NCI-H146 treated with DMSO at 0.1 percent for 48 hours (cell line): ENCODE data around the gene DSN1.
A peak's percentile ranks its signal among the peaks of the same experiment; 100 is the strongest.

Experiments used
- DNase-seq: peaks from one replicate; lab custom pipeline; 2025; ENCODE audit not compliant: unreplicated experiment; lab: John Stamatoyannopoulos, UW

DSN1 gene

DNA sequence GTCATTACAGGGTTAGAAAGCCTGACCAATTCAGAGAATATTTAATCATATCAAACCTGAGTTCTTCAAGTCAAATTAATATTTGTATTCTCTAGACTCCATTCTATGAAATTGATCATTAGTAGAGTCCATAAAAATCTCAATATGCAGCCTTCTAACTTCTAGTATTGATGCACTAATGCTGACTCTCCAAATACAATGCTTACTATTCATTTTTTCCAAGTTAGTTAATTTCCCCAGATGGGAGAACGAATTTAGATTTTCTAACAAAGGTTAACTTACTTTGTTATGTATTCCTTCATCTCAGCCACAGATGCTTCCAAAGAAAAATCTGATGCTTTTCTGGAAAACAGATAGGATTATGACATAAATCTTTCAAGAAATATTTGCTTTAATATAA is 15.3 kb downstream of the DSN1 start:
- DNase-seq, result no peak

DNA sequence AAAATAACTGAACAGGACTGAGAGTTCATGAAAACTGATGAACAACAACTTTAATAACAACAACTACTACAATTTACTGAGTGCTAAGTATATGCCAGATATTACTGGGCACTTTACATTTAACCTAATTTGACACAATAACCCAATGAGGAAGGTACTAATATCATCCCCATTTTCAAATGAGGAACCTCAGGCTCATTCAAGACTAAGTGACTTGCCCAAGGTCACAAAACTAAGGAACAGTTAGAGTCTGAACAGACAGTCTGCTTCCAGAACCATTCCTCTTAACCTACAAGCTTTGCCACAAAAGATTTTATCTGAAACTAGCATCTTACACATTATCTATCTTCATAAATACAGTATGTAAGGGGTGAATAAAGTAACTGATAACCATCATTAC is 17.1 kb downstream of the DSN1 start:
- DNase-seq, result no peak

DNA sequence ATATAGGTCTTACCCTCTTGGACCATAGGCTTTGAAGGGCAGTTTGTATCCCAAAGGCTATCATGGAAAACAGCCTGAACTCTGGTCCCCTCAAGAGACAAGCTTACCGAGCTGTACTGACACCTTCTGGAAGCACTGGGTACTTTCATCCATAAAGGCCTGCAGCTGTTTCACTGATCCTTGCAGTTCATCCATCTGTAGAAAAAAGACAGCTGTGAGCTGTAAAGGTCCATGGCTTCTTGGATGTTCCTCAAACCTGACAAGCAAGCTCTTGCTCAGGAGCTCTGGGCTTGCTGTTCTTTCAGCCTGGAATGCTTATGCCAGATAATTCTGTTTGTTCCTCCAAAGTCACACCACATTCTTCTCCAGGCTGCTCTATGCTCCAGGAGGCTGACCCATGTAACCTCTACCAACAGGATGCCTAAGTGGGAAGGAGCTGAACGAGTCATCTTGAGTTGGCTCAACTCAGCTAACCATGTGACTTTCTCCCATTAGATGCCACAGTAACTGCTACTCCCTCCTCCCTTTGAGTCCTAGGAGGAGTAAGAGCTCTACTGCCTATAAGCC is 18.8 kb downstream of the DSN1 start:
- peak; percentile 16 for DNase-seq

DNA sequence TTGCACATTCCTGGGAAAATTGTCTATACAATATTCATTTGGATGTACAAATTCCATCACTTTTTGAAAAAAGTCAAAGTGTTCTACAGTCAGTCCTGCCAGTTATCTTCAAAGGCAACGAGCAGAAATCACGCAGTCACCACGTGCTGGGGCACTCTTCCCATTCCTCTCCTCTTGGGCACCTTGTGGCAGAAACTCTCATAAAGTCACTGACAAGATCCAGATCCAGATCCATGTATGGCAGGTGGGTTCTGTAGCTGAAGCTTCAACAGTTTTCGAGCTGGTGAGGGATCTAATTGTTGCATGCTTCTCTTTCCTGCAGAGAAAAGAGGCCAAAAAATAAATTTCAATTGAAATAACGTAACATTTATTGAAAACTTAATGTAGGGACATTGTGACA is 21.0 kb downstream of the DSN1 start:
- no peak for DNase-seq

DNA sequence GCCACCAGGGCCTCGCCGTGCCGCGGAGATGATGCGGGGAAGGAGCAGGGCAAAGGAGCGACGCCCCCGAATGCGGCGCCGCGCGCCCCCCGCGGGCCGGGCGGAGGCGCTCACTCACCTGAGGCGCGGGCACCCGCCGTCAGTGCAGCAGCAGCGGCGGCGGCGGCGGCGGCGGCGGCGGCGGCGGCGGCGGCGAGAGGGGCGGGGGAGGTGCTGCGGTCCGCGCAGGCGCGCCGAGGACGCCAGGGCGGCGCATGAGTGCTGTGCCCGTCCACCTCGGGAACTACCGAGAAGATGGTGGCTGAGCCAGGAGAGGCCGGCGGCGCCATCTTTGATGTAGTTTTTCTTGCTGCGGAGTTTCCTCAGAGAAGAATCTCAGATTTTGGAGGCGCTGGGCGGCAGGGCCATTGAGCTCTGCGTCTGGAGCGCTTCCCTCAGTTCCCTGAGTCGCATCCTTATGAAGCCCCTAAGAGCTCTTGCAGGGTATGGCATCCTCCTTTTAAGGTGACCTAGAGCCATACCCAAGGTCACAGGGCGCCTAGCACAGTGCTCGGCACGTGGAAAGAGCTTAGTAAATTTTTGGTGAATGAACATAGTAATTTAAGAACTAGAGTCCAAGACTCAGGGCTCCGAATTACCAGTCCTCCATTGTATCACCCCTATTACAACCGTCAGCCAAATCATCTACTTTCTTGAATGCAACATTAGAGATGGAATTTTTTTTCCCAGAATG is 27.5 kb downstream of the DSN1 start, which contains the start of gene NDRG3:
Gene NDRG3 (minus strand): TSS at position 164 of the 733 bp plus-strand sequence. CDS start 24,355 bp downstream, outside the sequence.
- peak; percentile 90 for DNase-seq

DNA sequence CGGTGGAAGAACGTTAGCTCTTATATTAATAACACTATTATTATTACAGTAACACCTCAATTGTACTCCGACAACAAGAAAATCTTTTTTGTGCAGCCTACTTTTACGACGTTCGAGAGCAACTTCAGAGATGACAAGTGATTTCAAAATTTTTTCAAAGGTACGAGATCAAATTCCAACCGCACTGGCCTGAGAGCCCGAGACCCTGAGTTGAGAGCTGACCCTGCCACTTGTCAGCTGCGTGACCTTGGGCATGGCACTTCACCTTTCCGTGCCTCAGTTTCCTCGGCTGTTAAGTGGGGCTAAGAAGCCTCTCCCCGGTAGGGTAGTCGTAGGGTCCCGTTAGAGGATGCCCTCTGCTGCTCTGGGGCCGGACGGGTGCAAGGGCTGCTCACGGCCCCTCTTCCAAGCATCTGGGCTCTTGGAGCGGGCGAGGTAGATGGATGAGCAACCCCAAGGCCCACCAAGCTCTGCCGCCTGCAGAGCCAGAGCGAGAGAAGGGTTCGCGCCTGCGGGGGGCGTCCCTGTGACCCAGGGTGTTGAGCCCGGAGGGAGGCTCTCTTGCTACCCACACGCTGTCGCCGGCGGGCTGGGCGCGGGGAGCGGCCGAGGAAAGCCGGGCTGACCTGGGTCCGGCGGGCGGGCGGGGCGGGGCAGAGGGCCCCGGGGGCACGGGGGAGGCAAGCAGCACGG is 28.2 kb downstream of the DSN1 start:
- no peak for DNase-seq

DNA sequence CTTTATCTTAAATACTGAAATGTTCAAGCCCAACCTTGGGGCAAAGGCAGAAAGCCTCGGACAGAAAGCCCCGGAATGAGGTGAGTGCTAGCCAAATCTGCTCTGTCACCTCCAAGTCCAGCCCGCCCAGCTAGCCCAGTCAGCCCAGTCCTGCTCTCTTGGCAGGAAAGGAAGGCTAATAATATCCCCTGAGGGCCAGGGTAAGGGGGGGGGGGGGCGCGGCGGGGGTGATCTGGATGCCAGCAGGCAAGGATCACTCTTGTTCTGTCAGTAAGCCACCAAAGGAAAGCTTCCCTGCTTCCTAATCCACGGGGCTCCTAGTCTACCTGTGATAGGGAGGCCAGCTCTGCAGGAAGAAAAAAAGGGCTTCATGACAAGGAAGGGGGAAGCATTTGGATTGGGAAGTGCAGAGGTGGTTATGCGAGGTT is 28.8 kb downstream of the DSN1 start:
- DNase-seq, result no peak

DNA sequence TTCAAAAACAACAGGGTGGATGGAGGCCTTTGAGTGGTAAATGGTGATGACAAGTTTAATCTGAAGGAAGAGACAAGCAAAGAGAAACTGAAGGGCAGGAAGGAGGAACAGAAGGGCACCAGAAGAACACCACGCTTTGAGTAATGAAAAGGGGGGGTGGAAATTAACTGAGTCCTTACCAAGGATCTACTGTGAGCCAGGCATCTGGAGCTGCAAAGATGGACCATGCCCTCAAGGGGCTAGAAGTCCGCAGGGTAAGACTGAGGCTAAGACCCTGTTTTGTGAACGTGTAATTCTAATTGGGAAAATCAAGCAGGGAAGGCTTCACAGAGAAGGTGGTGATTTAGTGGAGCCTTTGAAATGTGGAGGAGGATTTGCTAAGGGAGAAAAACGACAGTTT is 29.3 kb downstream of the DSN1 start:
- no peak for DNase-seq

DNA sequence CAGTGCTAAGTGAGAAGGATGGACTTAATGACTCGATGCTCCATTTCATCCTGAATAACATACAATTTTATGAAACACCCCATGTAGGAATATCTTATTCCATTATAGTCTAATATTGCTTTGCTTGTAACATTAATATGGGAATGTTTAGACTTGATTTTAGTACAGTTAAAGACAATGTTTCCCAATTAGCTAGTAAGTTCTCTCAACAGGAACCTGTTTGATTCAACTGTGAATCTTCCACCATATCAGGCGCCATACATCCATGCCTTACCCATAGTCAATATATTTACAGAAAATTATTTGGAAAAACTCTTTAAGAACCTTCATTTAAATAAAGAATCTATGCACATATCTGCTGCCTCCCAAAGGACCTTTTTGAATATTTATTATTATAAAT is 31.0 kb downstream of the DSN1 start:
- DNase-seq, result no peak

DNA sequence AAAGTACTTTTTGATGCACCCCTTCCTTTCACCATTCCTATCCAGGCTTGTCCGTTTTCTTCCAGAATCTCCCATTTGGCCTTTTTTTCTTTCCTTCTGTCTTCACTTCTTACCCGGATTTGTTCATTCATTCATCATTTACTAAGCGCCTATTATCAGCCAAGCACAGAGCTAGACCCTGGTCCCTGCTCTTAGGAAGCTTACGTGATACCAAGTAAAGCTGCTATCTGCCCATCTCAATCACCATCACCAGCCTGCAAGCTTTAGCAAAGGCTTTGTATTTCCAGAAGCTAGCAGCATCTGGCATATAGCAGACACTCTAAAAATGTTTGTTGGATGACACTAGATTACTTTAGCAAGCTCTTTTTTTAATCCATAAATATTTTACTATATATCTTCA is 32.5 kb downstream of the DSN1 start:
- no peak for DNase-seq

DNA sequence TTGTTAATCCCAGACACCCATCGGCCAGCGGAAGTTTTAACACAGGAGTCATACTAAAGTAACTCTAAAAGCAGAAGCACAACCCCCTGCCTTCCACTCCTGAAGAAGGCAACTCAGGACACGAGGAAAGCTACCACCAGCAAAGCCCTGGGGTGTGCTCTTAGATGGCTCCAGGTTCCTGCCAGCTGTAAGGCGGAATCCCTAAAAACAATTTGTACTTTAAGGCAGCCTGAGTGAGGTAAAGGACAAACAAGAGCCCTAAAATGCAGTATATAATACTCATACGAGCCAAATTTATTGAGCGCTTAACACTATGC is 36.4 kb downstream of the DSN1 start:
- no peak for DNase-seq

DNA sequence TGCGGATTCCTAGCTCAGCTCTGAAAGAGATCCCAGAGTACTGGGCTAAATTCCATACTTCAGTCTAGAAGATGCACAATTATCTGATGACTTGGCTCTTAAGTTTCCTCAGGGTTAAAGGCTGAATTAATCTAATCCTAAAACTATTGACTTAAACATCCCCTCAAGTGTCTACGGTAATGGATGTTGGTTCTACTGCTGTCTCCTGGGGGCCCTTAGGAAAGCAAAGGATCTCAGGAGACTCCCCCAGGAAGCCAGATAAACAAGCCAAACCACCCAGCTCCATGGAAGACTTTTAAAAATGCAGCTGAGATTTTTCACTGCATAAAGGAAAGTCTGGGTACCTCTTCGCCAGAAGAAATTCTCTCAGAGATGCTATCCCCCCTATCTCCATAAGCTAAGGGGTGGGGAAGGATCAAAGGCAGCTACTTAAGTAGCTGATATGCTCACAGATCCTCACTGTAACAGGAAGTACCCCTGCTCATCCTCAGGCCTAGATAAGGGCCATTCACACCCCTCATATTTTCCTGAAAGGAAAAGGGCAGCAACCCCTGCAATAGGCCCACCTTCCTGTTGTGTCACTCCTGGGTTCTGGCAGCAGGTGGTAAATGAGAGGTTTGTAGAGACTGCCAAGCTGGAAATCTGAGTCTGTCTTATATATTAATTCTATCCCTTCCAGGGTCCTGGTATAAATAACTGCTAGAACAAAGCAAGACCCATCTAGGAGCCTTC is 36.9 kb downstream of the DSN1 start:
- DNase-seq, result no peak

DNA sequence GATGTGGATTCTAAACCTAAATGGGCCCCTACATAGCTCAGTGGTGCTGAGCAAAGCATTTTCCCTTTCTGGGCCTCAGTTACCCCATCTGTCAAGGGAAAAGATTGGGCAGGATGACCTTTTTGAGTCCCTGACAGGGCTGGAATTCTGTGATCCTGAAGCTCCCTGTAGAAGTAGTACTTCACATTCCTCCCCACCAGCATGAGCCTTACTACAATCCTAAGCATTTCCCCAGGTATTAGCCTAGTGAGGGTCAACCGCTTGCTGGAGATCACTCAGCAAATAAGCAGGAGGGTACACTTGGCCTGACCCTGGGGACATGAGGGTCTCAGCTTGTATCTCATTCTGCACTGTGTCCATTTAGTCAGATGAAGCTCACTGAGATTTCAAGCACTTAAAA is 41.1 kb downstream of the DSN1 start:
- DNase-seq, result no peak

DNA sequence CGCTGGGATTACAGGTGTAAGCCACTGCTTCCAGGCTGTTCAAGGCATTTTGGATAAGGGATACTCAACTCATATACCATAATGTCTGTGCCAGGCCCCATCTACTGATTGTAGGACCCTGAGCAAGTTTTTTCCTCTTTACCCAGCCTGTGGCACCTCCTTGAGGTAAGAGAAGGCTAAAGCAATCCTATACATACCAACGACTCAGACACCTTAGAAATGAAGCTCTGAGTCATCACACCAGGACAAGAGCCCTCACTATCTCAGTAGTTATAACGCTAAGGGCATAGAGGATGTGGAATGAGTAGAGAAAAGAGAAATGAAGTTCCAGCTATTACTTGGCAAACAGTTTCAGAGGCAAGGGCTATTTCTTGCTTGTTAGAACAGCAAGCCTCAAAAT is 44.6 kb downstream of the DSN1 start:
- DNase-seq, result no peak

DNA sequence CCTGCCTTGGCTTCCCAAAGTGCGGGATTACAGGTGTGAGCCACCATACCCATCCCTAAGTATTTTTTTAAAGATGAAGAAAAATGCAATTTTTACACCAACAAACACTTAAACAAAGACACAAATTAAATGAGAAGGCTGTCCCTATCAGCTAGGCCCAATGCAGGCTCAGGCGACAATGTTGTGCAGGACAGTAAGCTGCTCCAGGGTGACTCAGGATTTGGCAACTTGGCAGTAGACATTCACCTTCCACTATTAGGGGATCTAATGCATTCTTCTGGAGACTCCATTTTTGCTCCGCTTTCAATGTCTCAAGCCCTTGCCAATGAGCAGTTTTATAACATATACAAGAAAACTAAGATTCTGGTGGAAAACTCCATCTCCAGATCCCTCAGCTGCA is 47.4 kb downstream of the DSN1 start:
- DNase-seq, result no peak

DNA sequence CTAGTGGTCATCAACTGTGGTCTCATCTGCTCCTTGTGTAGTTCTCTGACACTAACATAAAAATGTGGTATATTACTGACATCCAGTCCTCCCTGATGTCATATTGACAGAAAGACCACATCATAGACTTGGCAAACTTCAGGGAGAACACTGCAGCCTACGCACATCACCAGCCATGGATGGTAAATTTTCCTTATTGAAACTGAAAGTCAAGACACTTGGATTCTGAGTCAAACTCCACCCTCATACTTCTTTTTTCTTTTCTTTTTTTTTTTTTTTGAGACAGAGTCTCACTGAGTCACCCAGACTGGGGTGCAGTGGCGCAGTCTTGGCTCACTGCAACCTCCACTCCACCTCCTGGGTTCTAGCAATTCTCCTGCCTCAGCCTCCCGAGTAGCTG is 53.1 kb downstream of the DSN1 start:
- no peak for DNase-seq

DNA sequence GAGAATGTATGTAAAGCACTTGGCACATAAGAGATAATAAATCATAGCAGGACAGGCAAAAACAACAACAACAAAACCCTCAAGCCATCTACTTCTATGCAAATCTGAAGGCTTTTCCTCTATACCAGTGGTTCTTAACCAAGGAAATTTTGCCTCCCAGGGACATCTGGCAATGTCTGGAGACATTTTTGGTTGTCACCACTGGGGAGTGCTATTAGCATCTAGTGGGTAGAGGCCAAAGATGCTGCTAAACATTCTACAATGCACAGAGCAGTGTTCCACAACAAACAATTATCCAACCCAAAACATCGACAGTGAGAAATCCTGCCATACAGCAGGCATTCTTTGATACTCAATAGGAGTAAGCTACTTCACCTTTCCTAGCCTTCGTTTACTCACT is 55.9 kb downstream of the DSN1 start:
- DNase-seq, result no peak

DNA sequence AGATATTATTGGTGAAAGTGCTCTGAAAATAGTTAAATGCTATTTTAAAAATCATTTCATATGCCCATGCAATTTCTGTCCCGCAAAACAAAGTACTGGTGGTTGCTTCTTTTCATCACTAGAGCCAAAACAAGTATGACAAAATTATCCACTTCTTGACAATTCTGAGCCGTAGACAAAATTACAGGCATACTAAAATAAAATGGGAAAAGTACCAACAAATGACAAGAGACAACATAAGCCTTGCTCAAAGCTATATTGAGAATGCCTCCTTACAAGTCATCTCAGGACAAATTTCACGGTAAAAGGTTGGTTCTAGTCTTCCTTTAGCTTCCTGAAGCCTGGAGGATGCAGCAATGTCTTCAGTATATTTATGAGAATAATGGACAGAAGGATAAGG is 56.5 kb downstream of the DSN1 start:
- no peak for DNase-seq

DNA sequence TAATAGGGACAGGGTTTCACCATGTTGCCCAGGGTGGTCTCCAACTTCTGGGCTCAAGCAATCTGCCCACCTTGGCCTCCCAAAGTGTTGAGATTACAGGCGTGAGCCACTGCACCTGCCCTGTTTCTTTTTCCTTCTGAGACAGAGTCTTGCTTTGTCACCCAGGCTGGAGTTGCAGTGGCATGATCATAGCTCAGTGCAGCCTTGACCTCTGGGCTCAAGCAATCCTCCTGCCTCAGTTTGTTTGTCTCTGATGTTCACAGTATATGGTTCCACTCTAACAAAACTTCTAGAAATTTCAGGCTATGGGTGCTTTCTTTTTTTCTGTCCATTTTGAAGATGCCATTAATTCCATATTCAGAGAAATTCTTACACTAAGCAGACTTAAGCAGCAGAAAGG is 60.8 kb downstream of the DSN1 start:
- DNase-seq, result no peak

DNA sequence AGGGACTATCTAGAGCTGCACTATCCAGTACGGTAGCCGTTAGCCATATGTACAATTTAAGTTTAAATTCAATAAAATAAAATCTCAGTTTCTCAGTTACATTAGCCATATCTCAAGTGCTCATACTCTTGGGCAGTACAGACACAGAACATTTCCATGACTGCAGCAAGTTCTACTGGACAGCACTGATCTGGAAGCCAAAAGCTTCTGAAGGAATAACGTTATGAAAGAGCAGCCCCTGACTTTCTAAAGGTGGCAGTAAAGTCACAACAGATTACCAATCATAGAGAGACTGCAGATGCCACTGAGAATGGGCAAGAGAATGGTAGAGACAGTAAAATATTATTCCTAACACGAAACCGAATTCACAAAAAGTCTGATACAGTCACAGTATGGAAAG is 64.4 kb downstream of the DSN1 start:
- DNase-seq, result no peak

DNA sequence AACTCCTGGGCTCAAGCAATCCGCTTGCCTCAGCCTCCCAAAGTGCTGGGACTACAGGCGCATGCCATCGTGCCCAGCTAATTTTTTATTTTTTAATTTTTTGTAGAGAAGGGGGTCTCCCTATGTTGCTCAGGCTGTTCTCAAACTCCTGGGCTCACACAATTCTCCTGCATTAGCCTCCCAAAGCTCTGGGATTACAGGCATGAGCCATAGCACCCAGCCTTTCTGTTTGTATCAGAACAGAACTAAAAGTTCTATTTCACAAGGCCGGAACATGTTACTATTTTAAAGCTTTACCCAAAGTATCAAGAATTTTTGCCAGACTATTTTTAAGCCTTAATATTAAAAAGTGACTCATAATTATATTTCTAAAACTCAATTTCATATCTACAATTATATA is 70.0 kb downstream of the DSN1 start:
- no peak for DNase-seq
